HG03039 (cell line): Measurements from ENCODE around the gene ZC3H12C.

Source experiments
- ATAC-seq: cut with Tn5 transposase; IDR thresholded peaks from one replicate; pipeline ENCODE4 v1.9.1; 2021; ENCODE audit warnings: mild to moderate bottlenecking, moderate library complexity; ENCODE audit not compliant: unreplicated experiment

The ZC3H12C gene

DNA sequence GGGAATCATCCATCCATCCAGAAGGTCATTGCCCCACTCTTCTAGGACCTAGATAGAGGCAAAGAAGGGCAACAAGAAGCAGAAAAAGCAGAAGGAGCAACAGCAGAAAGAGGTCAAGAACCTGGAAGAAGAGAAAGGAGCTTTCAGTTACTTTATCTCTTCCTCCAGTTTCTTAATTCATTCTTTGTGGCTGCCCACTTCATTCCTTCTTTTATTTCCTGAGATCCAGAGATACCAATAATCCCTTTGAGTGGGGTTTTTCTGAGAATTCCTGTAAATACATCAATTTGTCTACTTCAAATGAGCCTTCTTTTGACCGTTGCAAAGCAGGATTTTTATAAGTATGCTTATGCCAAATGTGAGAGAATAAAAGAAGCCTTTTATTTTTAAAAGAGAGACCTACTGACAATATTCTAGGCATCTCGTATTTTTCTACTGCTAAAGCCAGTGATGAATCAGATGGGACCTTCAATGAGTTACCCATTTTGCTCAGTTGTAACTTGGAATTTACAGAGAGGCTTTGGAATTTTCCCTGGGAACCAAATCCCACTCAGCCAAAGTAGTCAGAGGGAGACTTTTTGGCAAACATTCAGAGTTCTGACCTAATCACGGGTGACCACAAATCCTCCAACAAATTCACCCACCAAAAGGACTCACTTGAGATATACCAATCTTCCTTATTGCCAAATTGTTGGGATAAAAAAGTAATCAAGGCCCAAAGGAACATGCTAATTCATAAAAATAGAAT is 54.9 kb downstream of the ZC3H12C start:
- no peak for ATAC-seq

DNA sequence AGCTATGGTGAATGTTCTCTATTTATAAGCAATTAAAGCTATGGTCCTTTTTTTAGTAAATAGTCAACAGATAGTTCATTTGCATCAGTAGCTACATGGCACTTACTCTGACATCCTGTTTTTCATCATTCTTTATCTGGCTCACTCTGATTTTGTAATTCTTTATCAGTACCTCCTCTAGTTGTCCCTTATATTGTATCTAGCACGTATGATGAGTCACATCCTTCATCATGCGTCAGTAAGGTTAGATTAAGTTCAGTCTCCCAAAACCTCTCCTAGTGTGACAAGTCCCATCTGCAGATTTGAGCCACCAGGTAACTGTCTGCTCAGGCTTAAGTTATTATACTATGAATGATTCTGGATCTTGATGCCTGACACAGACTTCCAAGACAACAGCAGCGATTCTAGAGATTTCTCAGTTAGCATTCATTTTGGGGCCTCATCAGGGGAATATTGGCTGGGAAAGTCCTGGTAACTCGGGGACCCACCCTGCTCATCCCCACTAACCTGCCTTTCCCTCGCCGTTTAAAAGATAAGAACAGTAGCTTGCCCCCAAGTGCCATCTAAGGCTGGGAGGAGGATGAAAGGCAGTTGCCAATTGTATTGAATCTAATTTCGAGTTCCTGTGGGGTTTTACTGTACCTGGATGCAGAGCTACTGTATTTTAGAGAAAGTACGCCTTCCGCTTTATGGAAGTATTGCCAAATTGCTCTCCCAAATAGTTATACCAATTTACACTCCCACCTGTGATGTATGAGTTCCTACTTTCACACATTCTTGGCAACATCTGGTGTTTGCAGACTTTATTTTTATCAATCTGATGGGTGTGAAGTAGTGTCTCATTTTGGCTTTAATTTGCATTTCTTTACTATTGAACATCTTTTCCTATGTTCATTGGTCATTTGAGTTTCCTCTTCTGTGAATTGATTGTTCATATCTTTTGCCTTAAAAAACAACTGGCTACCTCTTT is 55.9 kb downstream of the ZC3H12C start:
- no peak for ATAC-seq

DNA sequence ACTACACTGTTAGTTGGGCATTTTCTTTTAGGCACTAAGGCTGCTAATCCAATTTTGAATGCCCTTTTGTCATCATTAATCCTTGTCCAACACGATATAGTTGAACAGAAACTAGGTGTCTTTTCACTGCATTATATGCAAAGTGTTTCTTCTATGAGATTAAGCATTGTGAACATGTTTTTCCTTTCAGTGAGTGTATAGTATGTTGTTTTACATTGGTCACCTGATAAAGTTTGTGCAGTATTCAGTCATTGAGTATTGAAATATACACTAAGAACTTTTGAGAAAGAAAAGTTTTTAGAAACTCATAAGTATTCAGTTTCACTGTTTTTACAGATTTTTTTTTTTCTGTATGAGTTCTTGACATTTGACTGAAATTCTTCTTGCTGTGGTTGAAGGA is 59.0 kb downstream of the ZC3H12C start:
- no peak for ATAC-seq

DNA sequence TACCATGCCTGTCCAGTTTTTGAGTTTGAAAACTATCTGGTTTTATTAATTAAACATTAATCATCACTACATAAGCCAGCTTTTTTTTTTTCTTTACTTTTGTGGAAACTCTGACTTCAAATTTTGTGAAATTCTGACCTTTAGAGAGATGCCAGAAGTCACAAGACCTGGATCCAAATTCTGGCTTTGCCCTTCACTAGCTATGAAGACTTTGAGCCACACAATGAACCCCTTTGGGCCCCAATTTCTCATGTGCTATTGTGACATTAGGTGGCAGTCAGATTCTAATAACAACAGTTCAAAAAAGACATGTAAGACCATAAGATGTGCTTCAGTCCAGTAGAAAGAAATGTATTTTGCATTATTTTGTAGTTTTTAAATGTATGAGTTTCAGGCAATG is 60.3 kb downstream of the ZC3H12C start:
- ATAC-seq: no peak

DNA sequence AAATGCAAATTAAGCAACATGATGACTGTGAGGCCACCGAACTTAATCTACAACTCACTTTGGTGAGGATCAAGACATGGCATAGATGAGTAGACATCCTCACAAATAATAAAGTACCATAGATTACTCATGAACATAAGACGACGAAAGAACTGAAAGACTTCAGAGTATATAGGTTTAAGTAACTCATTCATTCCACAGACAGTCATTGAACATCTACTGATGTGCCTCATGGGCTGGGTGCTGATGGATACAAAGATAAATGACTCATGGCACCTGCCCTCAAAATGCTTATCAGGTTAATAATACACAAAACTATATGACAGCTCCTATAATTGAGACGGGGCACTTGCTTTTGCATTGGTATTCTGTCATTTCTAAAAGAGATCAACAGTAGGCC is 63.3 kb downstream of the ZC3H12C start:
- no peak for ATAC-seq

DNA sequence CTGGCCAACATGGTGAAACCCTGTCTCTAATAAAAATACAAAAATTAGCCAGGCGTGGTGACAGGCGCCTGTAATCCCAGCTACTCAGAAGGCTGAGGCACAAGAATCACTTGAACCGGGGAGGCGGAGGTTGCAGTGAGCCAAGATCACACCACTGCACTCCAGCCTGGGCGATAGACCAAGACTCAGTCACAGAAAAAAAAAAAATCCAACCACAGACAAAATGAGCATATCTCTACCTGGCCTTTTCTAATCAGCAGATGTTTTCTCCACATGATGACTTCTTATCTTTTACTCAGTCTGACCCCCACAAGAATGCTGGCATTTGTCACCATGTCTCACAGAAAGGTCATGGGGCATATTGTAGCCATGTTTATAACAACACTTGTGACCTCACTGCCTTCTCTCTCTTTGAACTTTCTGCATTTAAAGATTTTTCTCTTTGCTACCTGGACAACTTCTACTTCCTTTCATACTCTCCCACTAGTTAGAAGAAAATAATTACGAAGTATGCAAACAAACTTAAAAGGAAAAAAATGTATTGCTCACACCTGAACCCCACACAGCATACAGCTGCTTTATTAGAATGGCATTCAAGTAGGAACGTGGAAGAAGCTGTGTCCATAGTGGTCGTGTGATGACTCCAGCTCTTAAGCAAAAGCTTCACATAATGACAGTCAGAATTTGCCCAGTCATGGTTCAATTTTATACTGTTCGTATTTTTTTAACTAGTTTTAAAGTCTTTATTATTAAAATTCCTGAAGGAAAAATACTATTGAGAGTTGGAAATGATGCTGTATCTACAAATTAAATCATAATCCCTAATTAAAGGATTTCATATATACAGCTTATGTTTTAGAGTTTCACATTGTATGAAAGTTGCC is 65.4 kb downstream of the ZC3H12C start:
- ATAC-seq: no peak

DNA sequence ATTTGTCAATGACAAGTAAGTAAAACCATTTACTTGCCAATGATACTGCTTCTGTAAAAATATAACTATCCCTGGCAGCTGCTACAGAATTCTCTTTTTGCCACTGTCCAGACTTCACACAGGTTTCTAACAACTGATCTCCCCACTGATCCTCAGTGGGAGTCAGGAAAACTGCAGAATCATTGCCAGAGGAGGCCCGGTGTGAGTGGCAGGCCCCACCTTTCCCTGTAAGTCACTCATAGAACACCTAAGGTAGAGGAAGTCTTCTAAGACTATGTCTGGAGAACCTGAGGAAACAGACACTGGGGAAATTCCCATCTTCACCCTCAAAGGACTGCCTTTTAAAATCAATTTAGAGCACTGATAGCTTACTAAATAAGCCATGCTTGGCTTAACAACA is 66.3 kb downstream of the ZC3H12C start:
- no peak for ATAC-seq

DNA sequence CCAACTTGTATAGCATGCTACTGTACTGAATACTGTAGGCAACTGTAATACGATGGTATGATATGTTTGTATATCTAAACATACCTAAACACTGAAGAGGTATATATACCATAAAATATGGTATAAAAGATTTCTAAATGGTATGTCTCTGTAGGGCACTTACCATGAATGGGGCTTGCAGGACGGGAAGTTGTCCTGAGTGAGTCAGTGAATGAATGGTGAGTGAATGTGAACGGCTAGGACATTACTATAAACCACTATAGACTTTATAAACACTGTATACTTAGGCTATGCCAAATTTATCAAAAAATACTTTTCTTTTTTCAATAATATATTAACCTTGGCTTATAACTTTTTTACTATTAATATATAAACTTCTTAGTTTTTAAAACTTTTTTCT is 66.8 kb downstream of the ZC3H12C start:
- no peak for ATAC-seq

DNA sequence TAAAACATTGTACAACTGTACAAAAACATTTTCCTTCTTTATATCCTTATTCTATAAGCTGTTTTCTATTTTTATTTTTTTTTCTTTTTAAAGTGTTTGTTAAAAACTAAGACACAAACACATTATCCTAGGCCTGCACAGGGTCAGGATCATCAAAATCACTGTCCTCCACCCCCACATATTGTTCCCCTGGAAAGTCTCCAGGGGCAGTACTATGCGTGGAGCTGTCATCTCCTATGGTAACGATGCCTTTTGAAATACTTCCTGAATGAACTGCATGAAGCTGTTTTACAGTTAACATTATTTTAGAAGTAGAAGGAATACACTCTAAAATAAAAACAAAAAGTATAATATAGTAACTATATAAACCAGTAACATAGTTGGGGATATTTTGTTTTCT is 67.2 kb downstream of the ZC3H12C start:
- ATAC-seq: no peak

DNA sequence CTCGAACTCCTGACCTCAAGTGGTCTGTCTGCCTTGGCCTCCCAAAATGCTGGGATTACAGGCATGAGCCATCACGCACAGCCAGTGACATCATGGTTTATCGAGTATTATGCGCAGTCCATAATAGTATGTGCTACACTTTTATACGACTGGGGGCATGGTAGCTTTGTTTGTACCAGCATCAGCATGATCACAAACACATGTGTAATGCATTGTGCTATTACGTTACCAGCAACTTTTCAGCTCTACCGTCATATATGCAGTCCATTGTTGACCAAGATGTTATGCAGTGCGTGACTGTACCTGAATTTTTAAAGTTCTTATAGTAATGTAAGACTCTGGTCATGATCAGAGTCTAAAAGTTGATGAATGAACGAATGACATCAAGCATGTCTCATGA is 67.9 kb downstream of the ZC3H12C start:
- ATAC-seq: no peak

DNA sequence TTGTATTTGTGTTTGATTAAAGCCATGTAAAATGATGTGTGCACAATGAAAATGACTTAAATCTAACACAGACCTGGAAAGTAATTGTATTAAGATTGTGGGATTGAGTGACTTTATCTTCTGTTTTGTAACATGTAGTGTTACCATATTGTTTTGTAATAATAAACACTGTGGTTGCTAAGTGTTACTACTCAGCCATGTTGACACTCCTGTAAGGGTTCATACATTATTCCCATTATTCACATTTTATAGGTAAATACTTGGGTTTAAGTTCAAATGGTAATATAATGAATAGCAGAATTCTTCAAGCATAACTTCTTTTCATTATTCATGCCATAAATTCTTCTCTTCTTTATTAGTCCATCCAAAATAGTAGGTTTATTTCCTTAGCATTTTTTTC is 69.0 kb downstream of the ZC3H12C start:
- no peak for ATAC-seq

DNA sequence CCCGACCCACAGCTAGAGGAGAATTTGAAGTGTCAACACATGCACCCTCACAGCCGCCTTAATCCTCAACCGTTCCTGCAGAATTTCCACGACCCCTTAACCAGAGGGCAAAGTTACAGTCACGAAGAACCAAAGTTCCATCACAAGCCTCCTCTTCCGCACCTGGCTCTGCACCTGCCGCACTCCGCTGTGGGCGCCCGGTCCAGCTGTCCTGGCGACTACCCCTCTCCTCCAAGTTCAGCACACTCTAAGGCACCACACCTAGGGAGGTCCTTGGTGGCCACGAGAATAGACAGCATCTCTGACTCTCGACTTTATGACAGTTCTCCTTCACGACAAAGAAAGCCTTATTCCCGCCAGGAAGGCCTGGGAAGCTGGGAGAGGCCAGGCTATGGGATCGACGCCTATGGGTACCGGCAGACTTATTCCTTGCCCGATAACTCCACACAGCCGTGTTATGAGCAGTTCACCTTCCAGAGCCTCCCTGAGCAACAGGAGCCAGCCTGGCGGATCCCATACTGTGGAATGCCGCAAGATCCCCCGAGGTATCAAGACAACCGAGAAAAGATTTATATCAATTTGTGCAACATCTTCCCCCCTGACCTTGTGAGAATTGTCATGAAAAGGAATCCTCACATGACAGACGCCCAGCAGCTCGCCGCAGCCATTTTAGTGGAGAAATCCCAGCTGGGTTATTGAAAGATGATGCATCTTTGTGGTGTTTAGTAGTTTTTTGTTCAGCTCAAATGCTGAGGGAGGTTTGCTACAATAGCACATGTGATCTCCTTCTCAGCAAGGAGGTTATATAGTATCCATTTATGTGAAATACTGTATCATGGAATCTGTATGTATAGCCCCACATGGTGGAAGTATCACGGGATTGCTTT is 72.1 kb downstream of the ZC3H12C start:
- ATAC-seq: no peak

DNA sequence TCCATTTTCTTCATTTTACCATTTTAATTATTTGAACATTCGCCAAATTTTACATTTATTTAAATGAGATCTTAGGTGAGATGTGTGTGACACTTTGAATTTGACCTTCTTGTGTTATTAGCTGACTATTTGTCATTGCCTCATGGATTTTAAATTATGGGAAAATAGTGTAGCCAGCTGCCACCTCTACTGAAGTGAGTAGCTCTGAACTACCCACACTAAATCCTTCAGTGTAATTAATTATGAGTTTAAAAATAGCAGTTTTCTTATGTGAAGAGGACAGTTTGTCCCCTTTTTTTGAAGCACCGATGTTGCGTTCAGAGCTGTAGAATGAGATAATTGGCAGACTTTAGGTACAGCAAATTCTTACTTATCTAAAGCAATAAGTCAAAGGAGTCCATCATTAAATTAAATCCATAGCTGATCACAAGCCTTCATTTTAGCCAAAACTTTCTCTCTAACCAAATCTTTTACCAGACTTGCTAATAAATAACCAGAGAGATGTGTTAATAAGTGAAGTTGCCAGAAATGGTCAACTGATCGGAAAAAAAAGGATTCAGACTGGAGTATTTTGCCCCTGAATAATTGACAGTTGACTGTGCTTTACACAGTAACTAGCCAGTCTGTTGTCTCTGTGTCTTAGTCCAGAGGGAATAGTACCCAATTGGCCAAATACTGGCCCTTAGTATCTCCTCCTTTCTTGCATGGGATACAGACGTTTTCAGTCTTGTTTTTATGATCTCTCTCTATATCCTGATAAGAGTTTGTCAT is 75.0 kb downstream of the ZC3H12C start:
- ATAC-seq: no peak

DNA sequence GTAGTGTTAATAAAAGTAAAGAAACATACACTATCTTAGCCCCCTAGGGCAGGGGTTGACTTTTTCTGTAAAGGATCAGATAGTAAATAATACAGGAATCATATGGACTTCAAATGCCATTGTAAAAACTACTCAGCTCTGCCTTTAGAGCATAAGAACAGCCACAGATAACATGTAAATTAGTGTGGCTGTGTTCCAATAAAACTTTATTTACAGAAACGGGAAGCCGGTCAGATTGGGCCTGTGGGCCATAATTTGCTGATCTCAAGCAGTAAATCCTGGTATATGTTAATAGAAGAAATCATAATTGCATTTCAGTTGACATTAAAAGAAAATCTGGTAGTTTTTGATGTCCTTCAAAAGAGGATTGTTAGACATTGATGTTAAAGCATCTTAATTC is 76.5 kb downstream of the ZC3H12C start:
- no peak for ATAC-seq

DNA sequence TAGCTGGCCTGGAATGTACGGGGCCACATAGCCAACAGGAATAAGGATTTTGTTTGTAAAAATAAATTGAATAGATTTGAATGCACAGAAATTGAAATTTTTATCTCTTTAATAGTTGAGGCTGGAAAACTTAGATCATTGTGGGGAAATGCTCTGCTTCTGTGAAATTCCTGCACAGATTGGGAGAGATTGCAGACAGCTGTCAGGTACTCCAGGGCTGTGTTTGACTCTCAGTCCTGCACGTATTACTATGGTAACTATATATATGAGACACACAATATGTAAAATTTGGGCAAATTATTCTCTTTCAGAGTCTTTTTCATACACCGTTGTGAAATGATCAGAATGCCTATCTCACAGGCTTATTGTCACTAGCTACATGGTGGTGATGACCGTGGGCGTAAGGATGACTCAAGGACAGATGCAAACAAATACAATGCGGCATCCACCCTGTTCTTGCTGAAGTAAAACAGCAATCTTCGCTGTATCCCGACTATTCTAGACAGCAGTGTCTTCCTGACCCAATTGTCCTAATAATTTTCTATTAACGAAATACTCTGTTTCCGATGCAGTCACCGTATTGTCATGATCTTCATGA is 79.4 kb downstream of the ZC3H12C start:
- ATAC-seq: no peak

DNA sequence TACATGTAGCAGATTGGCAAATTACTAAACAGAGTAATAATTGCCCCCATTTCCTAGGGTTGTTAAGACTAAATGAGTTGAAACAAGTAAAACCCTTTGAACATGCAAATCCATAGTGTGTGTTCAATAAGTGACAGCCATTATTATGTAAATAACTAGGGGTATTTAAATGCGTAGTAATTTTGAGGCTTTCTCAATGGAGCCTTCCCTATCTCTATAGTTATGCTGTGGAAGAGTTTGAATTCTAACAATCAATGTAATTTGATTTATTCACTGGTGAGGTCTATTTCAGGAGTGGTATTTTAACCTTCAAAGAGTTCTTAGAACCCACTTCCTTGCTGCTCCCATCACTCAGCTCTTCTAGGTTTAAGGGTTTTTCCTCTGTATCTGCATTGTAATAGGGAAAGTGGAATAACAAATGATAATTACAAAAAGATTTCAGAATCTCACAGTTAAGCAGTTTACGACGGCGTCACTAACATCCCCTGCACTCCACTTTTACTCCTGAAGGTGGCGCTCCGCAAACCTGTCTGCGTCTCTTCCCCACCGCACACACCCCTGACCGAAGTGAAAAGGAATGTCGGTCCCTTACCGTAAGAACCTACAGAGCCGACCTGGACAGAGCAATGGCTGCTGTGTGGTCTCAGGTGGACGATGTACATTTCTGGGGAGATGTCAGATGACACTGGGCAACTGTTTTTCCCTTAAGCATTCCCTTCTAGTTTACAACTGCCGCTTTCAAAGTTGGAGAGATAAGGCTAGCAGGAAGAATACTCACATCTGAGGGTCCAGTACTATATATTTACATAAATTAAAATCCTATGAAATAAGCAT is 80.8 kb downstream of the ZC3H12C start:
- peak; percentile 42 for ATAC-seq

DNA sequence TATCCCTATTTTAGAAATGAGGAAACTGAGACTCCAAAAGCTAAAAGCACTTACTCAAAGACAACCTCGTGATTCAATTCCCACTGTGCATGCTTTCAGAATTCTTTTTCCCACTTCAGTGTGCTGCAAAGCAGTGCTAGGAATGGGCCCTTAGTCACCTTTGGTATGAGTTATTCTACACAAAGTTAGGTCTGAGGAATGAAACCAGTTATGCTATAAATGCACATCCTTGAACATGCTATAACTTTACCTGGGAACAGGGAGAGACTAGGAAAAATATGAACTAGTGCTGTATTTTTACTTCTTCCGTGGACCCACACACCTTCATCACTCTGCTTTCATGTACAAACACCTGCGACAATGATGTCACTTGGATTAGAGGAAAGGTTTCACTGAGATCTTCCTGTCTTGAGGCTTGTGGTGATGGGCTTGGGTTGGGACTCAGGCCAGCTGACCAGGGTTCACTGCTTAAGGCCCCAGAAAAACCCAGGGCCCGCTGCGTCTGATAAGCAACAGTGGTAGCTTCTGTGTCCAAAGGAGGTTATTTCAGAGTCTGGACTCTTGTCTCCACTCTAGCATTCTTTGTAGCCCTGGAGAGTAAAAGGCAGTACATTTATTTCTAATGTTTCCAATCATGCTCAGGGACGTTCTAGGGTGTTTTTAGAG is 81.6 kb downstream of the ZC3H12C start:
- ATAC-seq: no peak
